GM10847 (cell line): ENCODE results near the gene PLXNA2.

Experiments
- POLR2A ChIP-seq: IDR thresholded peaks from 2 replicates; pipeline ENCODE4 v1.6.1; 2011; ENCODE audit not compliant: insufficient read length; ENCODE audit errors: extremely low read depth

PLXNA2 gene

DNA sequence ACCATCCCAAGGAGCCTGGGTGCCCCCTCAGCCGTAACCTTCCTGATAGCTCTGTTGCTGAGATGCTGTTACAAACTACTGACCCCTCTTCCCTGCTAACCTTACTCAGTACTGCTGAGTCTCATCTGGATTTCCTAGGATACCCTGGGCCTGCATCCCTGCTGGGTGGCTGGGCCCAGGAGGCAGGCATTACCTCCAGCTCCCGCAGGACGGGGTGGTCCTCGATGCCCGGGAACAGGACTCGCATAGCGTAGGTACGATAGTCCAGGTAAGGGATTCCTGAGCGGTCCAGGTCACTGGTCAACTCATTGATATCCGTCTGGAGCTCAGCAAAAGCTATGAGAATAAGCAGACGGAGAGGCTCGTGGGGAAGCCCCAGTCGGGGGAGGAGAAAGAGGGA, 201.3 kb downstream of the PLXNA2 start:
- TF ChIP-seq POLR2A = no peak

- TF ChIP-seq POLR2A = no peak
These were observed 202.1 kb downstream of the PLXNA2 start for GRCh38 chr1:208042041-208042615.

DNA sequence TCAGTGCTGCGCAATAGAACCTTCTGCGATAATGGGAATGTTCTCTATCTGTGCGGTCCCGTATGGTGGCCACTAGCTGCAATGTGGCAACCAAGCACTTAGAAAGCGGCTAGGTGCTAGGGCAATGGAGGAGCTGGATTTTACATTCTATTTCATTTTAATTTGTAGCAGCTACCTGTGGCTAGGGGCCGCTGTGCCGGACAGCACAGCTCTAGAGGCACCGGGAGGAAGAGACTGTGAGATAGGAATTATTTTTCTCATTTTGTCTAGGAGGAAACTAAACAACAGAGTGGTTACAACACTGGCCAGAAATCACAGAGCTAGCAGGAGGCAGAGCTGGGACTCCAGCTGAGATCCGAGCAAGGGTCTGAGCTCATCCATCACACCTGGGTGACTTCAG, 202.7 kb downstream of the PLXNA2 start:
- no peak for TF ChIP-seq POLR2A

GRCh38 chr1:208040821-208041297, 203.3 kb downstream of the PLXNA2 start:
- TF ChIP-seq POLR2A = no peak

DNA sequence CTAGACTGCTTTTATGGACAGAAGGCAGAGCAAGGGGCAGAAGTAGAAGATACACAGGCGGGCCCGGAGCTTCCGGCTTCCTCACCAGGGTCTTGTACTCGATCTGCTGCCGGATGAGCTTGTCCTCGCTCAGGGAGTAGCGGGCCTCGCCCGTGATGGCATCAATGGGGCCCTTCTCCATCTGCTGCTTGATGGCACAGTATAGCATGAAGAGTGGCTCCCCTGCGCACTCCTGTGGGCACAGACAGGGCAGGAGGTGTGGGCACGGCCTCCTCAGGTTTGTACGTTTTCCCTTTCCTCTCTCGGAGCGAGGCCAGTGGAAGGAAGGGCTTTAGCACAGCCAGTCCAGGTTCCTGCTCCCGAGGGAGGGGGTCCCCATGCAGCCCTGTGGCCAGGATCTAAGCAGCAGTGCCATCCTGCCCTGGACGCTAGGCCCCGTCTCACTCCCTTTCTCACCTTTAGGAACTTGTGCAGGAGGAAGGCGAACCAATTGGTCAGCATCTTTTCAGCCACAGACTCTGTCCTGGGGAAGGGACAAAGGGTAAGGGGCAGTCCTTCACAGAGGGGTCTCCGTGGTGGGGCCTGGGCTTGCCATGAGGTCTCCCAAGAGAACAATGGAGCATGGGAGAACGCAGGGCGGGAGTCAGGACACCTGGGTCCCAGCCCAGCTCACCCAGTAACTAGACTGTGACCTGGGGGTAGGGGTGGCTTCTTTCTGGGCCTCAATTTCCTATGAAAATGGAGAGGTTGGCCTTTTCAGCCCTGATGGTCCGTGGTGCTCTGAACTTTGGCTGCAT, 204.4 kb downstream of the PLXNA2 start:
- no peak for TF ChIP-seq POLR2A

GRCh38 chr1:208038303-208038702, 205.9 kb downstream of the PLXNA2 start:
- no peak for TF ChIP-seq POLR2A

DNA sequence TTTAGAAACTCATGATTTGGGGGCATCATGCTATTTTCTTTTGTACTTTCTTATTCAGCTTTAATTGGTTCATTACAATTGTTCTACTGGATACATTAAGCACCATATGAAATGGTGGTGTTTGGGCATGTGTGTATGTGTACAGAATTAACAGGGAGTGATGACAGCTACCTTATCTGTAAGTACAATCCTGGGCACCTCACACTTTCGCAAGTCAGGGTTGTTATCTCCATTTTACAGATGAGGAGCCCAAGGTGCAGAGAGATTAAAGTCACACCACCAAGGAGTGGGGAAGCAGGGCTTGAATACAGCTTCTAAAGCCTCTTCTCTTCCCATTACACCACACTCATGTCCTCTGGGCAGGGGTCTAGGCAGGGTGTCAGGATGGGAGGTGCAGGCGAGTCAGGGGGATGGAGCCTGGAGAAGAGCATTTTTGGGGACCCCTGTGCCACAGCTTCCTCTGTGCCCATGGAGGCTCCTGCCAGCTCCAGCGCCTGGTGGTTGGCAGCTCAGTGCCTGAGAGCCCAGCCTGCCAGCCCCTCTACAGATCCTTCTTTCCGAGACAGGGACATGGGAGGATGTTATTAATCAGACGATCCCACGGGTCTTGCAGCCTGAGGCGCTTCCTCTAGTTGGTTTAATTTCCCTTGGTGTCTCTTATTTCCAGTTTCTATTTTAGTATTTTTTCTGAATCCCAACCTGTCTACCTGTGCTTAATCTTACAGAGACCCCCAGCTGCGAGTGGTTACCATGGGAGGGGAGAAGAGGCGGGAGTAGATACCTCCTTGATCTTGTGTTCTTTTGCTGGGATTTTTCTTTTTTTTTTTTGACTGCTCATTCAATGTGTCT, 207.0 kb downstream of the PLXNA2 start:
- TF ChIP-seq POLR2A = no peak

- no peak for TF ChIP-seq POLR2A
These were observed 207.9 kb downstream of the PLXNA2 start for GRCh38 chr1:208036106-208036808.

GRCh38 chr1:208034135-208034534, 210.0 kb downstream of the PLXNA2 start:
- no peak for TF ChIP-seq POLR2A

GRCh38 chr1:208033236-208033635, 210.9 kb downstream of the PLXNA2 start:
- TF ChIP-seq POLR2A = no peak

- no peak for TF ChIP-seq POLR2A
These were observed 212.3 kb downstream of the PLXNA2 start for GRCh38 chr1:208031932-208032320.

- TF ChIP-seq POLR2A = no peak
These were observed 212.8 kb downstream of the PLXNA2 start for GRCh38 chr1:208031316-208031931.

DNA sequence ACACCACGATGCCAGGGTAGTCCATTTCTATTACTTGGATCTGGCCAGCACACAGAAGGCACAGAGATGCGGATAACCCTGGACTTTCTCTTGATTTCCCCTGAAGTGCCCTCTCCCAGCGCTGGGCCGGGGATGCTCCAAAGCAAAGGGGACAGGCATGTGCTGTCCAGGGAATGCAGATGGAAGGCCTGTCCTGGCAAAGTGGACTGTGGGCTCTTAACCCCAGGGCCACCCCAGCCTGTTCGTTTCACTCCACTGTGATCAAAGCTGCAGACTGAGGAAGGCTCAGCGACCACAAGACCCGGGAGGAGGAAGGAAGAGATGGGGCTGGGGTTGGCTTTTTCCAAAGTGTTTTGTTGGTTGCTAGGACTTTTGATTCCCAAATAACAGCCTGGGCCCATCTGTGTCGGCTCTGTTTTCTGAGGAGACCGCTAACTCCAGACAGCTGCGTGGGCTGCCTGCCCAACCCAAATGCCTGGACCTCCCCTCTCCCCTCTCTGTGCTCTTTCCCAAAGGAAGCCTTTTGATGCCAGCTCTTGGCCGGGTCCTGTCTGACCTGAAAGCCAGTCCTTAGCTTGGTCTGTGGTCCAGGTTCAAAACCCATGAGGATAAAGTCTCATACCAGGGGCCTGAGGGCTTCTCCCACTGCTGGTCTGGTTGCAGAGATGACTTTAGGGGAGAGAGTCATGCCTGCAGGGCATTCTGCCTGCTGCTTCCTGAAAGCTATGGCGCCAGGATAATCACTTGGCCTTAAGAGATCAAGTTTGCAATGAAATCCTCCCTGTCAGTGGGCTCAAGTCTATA, 213.7 kb downstream of the PLXNA2 start:
- TF ChIP-seq POLR2A = no peak
